ENCODE results near the gene CDK5RAP2. TPM values are rescaled to one million over a fixed set of nuclear protein-coding genes. Genes with fewer than 3 reads are reported as not detected.

Gene CDK5RAP2
- total and polyA plus RNA-seq, 9 of the 15 experiments (the other 6 are each of a cell fraction or from before 2014, with no cell fraction given): 19.9 to 68.8 (median 42.2) TPM

DNA sequence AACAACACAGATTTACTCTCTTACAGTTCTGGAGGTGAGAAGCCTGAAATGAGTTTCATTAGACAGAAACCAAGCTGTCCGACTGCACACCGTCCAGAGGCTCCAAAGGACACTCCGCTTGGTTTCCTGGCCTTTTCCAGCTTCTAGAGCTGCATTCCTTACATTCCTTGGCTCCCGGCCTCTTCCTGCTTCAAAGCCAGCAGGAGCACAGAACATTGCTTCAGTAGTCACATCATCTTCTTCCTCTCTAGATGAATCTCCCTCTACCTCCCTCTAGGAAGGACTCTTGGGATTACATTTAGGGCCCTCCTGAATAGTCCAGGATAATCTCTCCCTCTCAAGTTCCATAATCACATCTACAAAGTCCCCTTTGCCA is 213.3 kb downstream of the CDK5RAP2 start:
- H3K4me2 ChIP-seq (ENCODE audit: insufficient read depth, low read length): no peak overlapping the region

More for the DNA sequence above, 213.3 kb downstream of the CDK5RAP2 start:
- Histone ChIP-seq H3K9me1 (ENCODE audit: control insufficient read depth, insufficient read depth, low read length) (no peaks in the 10 kb centered on the region), H2AFZ (ENCODE audit: low read depth, low read length) (no peak overlapping the region), H4K20me1 (replicated peaks; ENCODE audit: control insufficient read depth, insufficient read depth, low read length) (no peaks in the 10 kb centered on the region), H3K4me1 (replicated peaks in 1 of 2; ENCODE audit: control insufficient read depth in 2 of 2, insufficient read depth in 2 of 2, low read length in 2 of 2) (no peaks in the 10 kb centered on the region), H3K79me2 (ENCODE audit: control insufficient read depth, insufficient read depth, low read length) (no peaks in the 10 kb centered on the region), H3K27ac (ENCODE audit: extremely low read depth, low read depth, low read length) (no peak overlapping the region), H3K9ac (ENCODE audit: insufficient read depth in 1 of 2, low read depth in 2 of 2, low read length in 2 of 2) (no peak overlapping the region), H3K4me3 (no peak overlapping the region), H3K27me3 (ENCODE audit: control insufficient read depth in 2 of 2, insufficient read depth in 2 of 2, low read length in 2 of 2) (peaks cover 0 to 1% of the 10 kb centered on the region in 2 experiments; a peak in 2 of 5 replicates), H3K9me3 (replicated peaks; ENCODE audit: control insufficient read depth, insufficient read depth, low read depth, low read length) (no peaks in the 10 kb centered on the region; the same call in 1 of the 2 replicates), H3K36me3 (ENCODE audit: control insufficient read depth, insufficient read depth, low read length) (no peaks in the 10 kb centered on the region)
- ATAC-seq (peak; percentile 54; the same call in 2 of the 3 replicates), FAIRE-seq (no peak), DNase-seq (ENCODE audit: extremely low read depth in 1 of 4, low spot score in 3 of 4) (no peak)
- intact Hi-C loops (cut with micrococcal nuclease) (no loop called here), in situ Hi-C loops (cut with MboI) (no loop called here)
- WGBS (ENCODE audit: insufficient coverage, low coverage, missing lambda C conversion rate): 7% methylated on average over 4 of the region's 4 CpGs
- TF ChIP-seq, protein P1, sequence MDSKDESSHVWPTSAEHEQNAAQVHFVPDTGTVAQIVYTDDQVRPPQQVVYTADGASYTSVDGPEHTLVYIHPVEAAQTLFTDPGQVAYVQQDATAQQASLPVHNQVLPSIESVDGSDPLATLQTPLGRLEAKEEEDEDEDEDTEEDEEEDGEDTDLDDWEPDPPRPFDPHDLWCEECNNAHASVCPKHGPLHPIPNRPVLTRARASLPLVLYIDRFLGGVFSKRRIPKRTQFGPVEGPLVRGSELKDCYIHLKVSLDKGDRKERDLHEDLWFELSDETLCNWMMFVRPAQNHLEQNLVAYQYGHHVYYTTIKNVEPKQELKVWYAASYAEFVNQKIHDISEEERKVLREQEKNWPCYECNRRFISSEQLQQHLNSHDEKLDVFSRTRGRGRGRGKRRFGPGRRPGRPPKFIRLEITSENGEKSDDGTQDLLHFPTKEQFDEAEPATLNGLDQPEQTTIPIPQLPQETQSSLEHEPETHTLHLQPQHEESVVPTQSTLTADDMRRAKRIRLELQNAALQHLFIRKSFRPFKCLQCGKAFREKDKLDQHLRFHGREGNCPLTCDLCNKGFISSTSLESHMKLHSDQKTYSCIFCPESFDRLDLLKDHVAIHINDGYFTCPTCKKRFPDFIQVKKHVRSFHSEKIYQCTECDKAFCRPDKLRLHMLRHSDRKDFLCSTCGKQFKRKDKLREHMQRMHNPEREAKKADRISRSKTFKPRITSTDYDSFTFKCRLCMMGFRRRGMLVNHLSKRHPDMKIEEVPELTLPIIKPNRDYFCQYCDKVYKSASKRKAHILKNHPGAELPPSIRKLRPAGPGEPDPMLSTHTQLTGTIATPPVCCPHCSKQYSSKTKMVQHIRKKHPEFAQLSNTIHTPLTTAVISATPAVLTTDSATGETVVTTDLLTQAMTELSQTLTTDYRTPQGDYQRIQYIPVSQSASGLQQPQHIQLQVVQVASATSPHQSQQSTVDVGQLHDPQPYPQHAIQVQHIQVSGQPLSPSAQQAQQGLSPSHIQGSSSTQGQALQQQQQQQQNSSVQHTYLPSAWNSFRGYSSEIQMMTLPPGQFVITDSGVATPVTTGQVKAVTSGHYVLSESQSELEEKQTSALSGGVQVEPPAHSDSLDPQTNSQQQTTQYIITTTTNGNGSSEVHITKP (IDR thresholded peaks at IDR 0.05; ENCODE audit: partially characterized antibody): no peak
- TF ChIP-seq, protein P2, sequence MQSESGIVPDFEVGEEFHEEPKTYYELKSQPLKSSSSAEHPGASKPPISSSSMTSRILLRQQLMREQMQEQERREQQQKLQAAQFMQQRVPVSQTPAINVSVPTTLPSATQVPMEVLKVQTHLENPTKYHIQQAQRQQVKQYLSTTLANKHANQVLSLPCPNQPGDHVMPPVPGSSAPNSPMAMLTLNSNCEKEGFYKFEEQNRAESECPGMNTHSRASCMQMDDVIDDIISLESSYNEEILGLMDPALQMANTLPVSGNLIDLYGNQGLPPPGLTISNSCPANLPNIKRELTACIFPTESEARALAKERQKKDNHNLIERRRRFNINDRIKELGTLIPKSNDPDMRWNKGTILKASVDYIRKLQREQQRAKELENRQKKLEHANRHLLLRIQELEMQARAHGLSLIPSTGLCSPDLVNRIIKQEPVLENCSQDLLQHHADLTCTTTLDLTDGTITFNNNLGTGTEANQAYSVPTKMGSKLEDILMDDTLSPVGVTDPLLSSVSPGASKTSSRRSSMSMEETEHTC (IDR thresholded peaks at IDR 0.05): no peak
- TF ChIP-seq, protein P3, sequence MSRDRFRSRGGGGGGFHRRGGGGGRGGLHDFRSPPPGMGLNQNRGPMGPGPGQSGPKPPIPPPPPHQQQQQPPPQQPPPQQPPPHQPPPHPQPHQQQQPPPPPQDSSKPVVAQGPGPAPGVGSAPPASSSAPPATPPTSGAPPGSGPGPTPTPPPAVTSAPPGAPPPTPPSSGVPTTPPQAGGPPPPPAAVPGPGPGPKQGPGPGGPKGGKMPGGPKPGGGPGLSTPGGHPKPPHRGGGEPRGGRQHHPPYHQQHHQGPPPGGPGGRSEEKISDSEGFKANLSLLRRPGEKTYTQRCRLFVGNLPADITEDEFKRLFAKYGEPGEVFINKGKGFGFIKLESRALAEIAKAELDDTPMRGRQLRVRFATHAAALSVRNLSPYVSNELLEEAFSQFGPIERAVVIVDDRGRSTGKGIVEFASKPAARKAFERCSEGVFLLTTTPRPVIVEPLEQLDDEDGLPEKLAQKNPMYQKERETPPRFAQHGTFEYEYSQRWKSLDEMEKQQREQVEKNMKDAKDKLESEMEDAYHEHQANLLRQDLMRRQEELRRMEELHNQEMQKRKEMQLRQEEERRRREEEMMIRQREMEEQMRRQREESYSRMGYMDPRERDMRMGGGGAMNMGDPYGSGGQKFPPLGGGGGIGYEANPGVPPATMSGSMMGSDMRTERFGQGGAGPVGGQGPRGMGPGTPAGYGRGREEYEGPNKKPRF (IDR thresholded peaks at IDR 0.05; ENCODE audit: low read depth, low read length): no peak
- no peak for TF ChIP-seq PHB2 (IDR thresholded peaks at IDR 0.05; ENCODE audit: low read depth)
- TF ChIP-seq, protein P4, sequence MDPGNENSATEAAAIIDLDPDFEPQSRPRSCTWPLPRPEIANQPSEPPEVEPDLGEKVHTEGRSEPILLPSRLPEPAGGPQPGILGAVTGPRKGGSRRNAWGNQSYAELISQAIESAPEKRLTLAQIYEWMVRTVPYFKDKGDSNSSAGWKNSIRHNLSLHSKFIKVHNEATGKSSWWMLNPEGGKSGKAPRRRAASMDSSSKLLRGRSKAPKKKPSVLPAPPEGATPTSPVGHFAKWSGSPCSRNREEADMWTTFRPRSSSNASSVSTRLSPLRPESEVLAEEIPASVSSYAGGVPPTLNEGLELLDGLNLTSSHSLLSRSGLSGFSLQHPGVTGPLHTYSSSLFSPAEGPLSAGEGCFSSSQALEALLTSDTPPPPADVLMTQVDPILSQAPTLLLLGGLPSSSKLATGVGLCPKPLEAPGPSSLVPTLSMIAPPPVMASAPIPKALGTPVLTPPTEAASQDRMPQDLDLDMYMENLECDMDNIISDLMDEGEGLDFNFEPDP (CRISPR knock-in tag; IDR thresholded peaks at IDR 0.05): no peak
- no peak for TF ChIP-seq PYGO2 (tag; IDR thresholded peaks at IDR 0.05)
- TF ChIP-seq E2F3 (CRISPR knock-in tag; IDR thresholded peaks at IDR 0.05): no peak
- TF ChIP-seq NFE2 (IDR thresholded peaks at IDR 0.05; ENCODE audit: low read depth): no peak
- TF ChIP-seq, protein P5, sequence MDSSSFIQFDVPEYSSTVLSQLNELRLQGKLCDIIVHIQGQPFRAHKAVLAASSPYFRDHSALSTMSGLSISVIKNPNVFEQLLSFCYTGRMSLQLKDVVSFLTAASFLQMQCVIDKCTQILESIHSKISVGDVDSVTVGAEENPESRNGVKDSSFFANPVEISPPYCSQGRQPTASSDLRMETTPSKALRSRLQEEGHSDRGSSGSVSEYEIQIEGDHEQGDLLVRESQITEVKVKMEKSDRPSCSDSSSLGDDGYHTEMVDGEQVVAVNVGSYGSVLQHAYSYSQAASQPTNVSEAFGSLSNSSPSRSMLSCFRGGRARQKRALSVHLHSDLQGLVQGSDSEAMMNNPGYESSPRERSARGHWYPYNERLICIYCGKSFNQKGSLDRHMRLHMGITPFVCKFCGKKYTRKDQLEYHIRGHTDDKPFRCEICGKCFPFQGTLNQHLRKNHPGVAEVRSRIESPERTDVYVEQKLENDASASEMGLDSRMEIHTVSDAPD (CRISPR knock-in tag; IDR thresholded peaks at IDR 0.05): no peak
- ChIA-PET CTCF (ENCODE audit: low intra/inter-chr PET ratio) (interaction anchor here (0.7 kb wide), 1 partner anchor 81 kb away, joined by 3 read pairs; no protein-coding TSS in a partner anchor), POLR2A (interaction anchor here (0.7 kb wide), 1 partner anchor 12 kb away, joined by 3 read pairs; no protein-coding TSS in a partner anchor)
- no TSS peak for BruUV-seq (replicated peaks)

All from K562 (cell line).